HG03521 (cell line): Measurements from ENCODE around the gene C18orf54.
"Not testable (repeated sequence)": the region's sequence is repeated elsewhere in the genome, so short reads cannot be mapped to it uniquely, and the experiment has no call there.

Source experiments
- ATAC-seq: cut with Tn5 transposase; IDR thresholded peaks from one replicate; pipeline ENCODE4 v1.9.1; 2021; ENCODE audit warnings: mild to moderate bottlenecking, moderate library complexity; ENCODE audit not compliant: unreplicated experiment

The C18orf54 gene

DNA sequence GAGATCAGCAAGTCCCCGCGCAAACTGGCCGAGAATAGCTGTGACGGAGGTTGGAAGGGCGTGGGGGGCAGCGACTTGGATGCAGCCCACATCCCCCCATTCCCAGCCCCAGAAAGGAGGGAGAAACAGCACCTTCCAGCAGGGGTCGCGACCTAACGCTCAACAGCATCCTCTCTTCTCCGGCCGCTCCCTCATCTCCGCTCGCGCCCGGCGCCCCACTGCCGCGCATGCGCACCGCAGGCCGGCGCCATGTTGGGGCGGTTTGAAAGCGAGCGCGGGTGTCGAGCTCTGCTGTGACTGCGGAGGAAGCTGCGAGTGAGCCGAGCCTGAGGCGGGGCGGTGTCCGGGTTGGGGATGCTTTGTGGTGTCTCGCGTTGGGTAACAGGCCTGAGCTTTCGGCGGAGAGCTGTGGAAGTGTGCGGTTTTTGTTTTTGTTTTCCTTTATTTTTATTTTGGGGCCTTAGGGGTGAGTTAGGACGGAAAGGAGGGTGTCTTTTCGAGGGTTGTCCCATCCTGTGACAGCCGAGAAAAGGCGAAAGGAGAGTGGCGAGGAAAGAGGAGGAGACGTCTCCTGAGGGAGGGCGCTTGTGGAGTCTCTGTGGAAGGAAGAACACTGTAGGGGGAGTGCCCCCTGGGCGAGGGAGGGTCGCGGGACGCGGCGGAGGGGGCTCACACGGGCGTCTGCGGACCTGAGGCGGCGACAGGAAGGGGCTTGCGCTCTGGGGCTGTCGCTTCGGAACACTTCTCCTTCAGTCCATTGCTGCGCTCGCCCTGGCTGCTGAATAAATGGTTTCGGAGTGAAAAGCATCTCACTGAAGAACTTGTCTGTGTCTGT, at the start of gene C18orf54, which contains the start of gene STARD6:
Gene C18orf54, plus strand, starts transcription at position 247 of the 835 bp plus-strand sequence. CDS start 2,667 bp downstream, outside the sequence.
Gene STARD6, minus strand, starts transcription at position 199 of the 835 bp plus-strand sequence. CDS start 3,285 bp downstream, outside the sequence.
- ATAC-seq: peak; percentile 95

DNA sequence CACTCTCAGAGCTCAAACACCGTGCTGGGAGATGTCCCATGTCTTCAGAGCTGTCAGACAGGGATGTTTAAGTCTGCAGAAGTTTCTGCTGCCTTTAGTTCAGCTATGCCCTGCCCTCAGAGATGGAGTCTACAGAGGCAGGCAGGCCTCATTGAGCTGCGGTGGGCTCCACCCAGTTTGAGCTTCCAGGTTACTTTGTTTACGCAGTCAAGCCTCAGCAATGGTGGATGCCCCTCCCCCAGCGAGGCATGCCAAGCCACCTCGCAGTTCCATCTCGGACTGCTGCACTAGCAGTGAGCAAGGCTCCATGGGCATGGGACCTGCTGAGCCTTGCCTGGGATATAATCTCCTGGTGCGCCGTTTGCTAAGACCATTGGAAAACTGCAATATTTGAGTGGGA, 48.1 kb upstream of the C18orf54 start:
- not testable (repeated sequence) for ATAC-seq

GRCh38 chr18:54316071-54316820, 41.5 kb upstream of the C18orf54 start:
- ATAC-seq: no peak

- ATAC-seq: no peak
Measured at GRCh38 chr18:54323561-54323960, 34.1 kb upstream of the C18orf54 start.

GRCh38 chr18:54323970-54324369, 33.7 kb upstream of the C18orf54 start:
- no peak for ATAC-seq

DNA sequence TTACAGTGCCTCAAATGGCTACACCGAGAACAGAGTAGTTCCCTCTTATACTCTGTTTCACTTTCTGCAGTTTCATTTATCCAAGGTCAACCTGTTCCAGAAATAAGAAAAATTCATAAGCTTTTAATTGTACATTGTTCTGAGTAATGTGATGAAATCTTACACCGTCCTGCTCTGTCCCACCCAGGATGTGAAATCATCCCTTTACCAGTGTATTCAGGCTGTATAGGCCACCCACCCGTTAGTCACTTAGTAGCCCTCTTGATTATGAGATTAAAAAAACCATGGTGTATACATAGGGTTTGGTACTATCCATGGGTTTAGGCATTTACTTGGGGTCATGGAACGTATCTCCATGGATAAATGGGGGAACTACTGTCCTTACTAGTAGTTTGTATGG, 29.9 kb upstream of the C18orf54 start:
- ATAC-seq: no peak

DNA sequence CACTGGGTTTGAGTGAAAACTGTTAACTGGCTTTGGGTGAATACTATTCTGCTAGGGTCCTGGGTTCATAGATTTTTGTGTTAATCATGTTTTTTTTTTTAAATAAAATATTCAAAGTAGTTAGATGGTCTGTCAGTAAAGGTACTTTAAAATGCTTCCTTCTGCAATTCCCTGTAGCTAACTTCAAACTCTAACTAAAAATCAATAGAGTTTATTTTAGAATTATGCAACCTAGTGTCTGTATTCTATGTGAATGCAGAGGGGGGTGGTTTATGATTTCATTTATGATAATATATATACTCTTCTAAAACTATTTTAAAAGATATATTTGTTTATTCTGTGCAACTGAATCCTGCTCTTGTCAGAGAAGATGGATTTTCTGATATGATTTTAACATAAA, 27.9 kb upstream of the C18orf54 start:
- ATAC-seq: no peak

DNA sequence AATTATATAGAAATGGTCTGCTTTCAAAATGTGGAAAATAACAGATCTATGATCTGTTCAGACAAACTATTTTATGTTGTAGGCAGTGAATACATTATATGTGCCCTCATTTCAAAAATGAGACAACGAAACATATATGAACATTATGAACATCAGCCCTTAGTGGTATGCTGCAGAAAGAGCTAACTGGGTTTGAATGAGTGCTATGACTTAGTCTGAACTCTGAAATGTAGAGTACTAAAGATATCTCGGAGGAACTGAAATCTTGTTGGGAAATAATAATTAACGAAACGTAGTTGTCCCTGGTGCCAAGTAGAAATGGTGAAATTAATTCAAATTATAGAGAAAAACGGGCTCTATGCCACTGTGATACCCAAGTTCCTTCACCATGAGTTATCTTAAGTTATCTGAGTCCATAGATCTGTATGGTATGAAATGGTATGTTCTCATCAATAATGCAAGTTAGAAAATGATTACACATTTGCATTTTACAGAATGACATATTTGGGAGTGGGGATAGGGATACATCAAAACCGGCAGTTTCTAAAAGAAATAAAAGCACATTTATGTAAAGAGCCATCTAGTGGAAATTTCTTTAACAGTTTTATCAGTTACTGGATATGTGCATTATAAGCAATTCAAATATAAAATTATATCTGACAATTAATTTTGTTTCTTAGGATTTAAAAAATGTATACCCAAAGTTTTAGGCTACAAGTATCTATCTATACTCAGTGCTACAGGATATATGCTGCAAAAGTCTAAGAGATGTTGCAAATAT, 26.7 kb upstream of the C18orf54 start:
- no peak for ATAC-seq

DNA sequence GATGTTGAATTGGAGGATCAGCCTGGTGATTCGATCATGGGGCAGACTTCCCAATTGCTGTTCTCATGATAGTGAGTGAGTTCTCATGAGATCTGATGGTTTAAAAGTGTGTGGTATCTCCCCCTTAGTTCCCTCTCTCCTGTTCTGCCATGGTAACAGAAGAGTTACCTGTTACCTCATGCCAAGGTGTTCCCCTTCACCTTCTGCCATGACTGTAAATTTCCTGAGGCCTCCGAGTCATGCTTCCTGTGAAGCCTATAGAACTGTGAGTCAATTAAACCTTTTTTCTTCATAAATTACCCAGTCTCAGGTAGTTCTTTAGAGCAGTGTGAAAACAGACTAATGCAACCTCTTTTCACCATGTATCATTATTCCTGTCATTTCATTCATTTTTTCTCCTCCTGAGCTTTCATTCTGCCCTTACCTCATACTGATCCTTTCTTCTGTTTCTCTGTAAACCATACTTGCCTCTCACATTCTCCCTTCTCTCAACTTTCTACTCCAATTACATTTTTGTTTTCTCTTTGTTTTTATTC, 22.0 kb upstream of the C18orf54 start:
- no peak for ATAC-seq

DNA sequence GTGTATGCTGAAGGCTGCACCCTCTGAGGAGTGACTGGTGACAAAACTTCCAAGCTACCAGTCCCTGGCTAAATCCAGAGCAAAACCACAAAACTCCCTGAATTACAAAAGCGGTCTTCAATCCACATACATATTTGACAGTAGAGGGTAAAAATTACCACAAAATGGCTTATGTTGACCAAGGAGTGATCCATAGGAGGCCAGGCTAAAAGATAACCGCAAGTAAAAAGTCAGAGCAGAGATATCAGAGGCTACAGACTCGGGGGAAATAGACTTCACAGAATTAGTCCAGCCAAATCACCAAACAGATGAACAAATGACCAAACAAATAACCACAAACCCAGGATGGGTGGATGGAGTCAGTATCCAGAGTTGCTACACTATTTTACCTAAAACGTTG, 19.5 kb upstream of the C18orf54 start:
- no peak for ATAC-seq

DNA sequence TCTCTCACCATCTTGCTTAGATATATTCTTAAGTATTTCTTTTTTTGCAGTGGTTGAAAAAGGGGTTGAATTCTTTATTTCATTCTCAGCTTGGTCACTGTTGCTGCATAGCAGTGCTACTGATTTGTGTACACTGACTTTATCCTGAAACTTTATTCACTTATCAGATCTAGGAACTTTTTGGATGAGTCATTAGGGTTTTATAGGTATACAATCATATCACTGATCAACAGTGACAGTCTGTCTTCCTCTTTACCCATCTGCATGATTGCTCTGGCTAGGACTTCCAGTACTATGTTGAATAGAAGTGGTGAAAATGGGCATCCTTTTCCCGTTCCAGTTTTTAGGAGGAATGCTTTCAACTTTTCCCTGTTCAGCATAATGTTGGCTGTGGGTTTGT, 6.5 kb upstream of the C18orf54 start:
- ATAC-seq: no peak

DNA sequence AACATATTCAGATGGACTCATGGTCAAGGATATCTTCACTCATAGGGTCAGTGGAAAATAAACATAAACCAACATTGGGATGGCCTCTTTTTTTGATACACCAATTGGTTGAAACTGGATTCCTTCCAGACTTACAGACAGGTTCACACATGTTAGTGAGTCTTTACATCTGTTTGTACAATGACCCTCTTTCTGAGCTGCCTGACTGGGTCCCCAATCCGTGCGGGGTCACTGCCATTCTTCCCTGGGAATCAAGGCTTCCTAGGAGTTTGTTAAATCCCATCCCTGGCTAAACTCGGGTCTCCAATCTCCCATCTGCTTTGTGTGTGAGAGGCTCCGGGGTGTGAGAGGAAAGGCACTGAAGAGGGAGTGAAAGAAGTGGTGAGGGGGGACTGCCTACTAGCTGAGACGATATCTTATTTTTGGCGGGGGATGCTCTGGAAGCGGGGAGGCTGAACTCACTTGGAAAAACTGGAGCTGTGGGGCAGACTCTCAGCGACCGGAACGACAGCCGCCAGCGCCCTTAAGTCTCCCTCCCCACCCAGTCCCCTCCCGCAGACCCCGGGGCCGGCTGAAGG, 535 bp upstream of the C18orf54 start:
- peak; percentile 5 for ATAC-seq

DNA sequence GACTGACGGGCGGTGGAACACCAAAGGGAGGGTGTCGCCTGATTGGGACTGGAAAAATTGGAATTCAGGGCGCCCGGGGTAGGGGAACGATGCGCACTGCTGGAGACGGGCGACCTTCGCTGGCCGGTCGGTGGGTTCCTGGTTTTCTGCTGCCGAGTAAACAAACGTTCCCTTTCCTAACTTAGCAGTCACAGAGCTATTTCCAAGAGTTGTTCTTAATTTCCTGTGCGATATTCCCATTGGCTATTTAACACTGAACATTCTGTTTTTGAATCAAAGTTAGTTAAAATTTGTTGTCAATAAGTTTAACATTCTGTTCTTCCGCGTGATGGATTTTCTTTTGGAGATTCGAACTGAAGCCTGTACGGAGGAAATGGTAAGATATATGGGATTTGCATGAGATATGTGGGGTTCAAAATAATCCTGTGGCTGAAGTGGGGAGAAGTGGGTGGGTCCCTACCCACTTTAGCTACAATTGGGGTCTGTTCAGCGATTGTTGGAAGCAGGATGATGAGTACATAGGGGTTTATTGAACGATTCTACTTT, 862 bp downstream of the C18orf54 start:
- peak; percentile 3 for ATAC-seq

- no peak for ATAC-seq
Measured at GRCh38 chr18:54359233-54359632, 1.5 kb downstream of the C18orf54 start.

DNA sequence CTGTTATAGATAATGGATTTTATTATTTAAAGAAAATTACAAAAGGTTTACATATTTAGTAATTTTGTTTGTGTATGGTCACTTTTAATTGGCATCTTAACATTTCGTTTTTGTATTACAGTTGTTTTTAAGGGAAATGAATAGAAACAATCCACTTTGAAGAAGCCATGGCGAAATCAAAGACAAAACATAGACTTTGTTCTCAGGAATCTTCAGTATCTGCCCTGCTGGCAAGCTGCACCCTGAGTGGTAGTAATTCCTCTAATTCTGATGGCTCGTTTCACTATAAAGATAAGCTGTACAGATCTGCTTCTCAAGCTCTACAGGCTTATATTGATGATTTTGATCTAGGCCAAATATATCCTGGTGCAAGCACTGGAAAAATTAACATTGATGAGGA, 2.7 kb downstream of the C18orf54 start:
- no peak for ATAC-seq

GRCh38 chr18:54378057-54378456, 20.4 kb downstream of the C18orf54 start:
- ATAC-seq: no peak

- no peak for ATAC-seq
Measured at GRCh38 chr18:54381640-54382039, 23.9 kb downstream of the C18orf54 start.

DNA sequence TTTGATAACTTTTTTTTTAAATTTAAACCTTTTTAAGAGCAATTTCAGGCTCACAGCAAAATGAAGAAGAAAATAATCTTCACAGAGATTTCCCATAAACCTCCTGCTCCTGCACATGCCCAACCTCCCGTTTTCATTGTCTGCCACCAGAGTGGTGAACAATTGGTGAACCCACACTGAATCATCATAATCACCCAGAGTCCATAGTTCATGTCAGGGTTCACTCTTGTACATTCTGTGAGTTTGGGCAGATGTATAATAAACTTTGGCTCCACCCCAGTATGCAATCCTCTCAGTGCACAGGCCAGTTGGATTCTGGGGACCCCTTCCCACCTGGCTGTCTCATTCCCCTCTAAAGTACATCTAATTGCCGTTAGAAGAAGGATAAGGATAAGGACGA, 24.4 kb downstream of the C18orf54 start:
- no peak for ATAC-seq

- no peak for ATAC-seq
Measured at GRCh38 chr18:54382733-54383252, 25.1 kb downstream of the C18orf54 start.

DNA sequence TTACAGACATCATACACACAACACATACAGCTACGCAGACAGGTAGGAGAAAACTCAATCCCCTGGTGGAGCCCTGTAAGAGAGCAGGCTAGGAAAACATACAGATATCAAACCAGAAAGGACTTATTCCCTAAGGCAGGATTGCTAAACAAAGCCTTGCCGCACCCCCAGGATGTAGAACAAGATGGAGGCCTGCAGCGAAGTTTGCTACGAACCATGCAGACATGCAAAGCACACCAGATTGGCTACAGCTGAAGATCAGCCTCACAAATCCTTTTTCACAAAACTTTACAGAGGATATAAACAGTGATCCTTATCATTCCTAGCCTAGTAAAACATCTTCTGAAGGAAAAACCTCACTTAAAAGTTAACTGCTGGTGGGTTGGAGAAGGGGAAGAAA, 28.3 kb downstream of the C18orf54 start:
- no peak for ATAC-seq
